HL-60/S4 treated with retinoic acid at 250 ng/mL for 4 days and 3 days (cell line): ENCODE results near the gene SRGN.

Source experiments
- in situ Hi-C: fragments of 300-500 bp; cut with MboI; formaldehyde crosslinking; loops from 2 replicates; pipeline ENCODE4 v1.7.0; 2022; ENCODE audit warnings: low sequenced_read_pairs

The SRGN gene

DNA sequence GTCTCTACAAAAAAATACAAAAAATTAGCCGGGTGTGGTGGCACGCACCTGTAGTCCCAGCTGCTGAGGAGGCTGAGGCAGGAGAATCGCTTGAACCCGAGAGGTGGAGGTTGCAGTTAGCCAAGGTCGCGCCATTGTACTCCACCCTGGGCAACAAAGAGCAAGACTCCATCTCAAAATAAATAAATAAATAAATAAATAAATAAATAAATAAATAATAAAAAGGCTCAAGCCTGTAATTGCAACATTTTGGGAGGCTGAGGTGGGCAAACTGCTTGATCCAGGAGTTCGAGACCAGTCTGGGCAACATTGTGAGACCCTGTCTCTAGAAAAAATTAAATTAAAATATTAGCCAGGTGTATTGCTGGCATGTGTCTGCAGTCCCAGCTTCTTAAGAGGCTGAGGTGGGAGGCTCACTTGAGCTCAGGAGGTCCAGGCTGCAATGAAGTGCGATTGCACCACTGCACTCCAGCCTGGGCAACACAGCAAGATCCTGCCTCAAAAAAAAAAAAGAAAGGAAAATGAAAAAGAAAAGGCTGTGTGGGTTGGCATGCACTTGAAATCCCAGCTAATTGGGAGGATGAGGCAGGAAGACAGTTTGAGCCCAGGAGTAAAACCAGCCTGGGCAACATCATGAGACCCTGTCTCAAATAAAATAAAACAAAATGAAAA, 27.6 kb upstream of the SRGN start:
- in situ Hi-C loops = no loop called here

DNA sequence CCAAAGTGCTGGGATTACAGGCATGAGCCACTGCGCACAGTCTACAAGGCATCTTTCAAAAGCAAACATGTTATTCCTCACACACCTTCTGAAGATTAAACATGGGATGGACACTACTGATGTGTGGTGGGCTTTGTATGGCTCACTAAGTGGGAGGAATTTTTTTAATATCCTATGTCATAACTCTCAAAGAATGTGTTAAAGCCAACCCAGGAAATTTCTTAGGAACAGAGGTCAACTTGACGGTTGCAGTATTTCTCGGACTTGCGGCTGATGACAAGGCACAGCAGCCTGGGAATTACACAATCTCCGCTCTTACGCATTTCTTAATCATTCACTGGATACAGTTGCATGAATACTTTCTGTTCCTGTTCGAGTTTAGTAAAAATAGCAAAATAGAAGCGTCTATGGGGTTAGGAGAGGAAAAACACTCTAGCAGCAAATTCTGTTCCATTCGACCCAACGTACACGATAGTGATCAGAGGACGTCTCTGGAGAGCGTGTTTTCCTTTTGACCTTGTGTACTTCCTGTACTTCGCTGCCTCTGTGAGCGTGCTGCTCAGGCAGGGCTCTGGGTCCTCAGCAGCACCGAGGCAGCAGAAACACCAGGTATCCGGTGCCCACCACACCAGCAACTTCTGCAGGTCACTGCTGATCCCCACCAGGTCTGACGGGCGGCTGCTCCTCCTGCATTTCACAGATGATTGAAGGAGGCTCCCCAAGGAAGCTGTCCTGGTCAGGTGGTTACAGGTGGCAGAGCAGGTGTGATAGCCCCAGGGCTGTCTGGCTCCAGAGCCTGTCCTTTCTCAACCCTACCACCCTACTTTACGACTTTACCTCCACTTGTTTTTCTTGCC, 26.4 kb upstream of the SRGN start:
- in situ Hi-C loops = no loop called here

- in situ Hi-C loops = no loop called here
These were observed 25.0 kb upstream of the SRGN start for GRCh38 chr10:69062901-69063300.

GRCh38 chr10:69064762-69065328, 23.1 kb upstream of the SRGN start:
- in situ Hi-C loops = no loop called here

- in situ Hi-C loops = no loop called here
These were observed 22.2 kb upstream of the SRGN start for GRCh38 chr10:69065406-69066361.

- in situ Hi-C loops = no loop called here
These were observed 20.7 kb upstream of the SRGN start for GRCh38 chr10:69067189-69067588.

GRCh38 chr10:69068549-69068948, 19.4 kb upstream of the SRGN start:
- in situ Hi-C loops = no loop called here

DNA sequence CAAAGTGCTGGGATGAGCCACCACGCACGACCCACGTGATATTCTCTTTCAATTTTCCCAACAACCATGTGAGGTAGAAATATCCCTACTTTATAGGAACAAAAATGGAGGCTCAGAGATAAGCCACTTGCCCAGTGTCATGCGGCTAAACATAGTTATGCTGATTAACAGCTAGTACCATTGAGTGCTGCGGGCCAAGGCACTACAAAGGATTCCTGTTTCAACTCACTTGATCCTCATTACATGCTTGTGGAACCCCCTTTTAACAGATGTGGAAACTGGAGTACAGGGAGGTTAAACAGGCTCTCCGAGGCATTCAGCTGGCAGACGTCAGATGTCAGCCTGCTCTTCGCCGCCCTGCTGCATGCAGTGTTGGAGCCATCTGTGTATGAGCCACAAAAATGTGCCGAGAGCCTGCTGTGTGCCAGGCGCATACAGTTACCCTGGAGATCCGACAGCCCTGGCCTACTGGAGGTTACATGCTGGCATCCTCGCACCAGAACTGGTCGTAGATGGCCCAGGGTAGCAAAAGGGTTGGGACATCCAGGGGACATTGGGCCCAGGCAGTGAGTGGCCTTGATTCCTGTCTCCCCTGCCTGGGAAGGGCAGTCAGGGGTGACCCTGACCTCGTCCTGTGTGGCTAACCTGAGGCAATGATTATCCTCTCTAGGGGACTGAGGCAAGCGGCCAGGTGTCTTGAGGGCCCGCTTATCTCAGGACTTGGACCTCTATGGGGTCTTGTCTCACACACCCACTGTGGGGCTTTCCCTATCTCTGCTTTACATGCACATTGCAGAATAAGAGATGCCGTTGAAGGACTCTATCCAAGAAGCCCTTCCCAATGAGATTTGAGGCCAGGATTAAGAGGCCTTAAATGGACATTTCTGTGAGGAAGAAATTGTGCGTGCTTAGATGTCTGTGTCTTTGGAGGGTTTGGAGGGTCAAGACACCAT, 18.5 kb upstream of the SRGN start:
- in situ Hi-C loops = no loop called here

- in situ Hi-C loops = no loop called here
These were observed 17.0 kb upstream of the SRGN start for GRCh38 chr10:69070951-69071350.

GRCh38 chr10:69071610-69072009, 16.3 kb upstream of the SRGN start:
- in situ Hi-C loops = no loop called here

DNA sequence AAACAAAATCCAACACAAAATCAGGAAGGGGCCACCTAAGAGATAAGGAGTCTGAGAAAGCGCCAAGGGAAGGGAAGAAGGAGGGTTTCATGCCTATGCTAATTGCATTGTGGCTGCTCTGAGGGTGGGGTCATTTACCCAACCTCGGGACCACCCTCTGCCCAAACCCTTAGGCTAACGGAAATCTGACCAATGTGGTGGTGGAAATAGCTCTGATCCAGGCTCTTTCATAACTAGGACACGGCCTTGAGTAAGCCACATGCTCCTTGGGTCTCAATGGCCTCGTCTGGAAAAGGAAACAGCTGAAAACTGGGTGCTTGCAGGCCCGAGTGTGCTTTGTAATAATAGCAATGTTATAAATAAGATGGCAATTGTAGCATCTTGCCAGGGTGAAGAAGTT, 14.9 kb upstream of the SRGN start:
- in situ Hi-C loops = no loop called here

DNA sequence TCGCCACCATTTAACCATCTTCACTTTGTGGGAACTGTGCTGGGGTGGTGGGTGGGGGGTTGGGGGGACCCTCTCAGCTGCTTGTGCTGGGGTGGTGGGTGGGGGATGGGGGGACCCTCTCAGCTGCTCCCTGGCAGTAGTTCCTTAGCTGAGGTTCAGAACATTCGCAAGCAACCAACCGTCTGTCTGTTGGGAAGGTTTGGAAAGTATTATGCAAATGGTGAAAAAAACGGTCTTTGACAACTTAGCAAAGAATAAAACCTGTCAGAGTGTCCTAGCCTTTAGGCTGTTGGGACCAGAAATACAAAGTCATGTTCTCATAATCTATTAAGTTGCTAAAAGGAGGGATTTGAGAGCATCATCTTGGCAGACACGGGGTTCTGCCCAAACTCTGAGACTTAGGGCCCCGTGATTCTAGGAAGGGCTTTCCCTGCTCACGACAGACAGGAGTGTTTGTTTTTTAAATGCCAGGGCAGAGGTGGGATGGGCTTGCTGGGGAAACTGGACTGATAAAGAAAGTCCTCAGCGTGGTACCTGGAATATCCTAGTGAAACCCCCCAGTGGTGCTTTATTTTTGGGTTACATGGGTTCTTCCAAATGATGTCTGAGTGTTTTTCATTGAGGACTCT, 14.1 kb upstream of the SRGN start:
- in situ Hi-C loops = no loop called here

DNA sequence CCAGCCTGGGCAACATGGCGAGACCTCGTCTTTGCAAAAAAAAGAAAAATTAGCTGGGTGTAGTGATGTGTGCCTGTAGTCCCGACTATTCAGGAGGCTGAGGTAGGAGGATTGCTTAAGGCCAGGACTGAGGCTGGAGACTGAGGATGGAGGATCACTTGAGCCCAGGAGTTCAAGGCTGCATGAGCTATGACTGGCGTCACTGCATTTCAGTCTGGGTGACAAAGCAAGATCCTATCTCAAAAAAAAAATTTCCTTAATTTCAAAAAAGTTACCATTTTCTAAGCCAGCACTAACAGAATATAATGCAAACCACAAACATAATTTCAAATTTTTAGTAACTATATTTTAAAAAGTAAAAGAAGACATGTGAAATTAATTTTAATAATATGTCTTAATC, 13.4 kb upstream of the SRGN start:
- in situ Hi-C loops = no loop called here

DNA sequence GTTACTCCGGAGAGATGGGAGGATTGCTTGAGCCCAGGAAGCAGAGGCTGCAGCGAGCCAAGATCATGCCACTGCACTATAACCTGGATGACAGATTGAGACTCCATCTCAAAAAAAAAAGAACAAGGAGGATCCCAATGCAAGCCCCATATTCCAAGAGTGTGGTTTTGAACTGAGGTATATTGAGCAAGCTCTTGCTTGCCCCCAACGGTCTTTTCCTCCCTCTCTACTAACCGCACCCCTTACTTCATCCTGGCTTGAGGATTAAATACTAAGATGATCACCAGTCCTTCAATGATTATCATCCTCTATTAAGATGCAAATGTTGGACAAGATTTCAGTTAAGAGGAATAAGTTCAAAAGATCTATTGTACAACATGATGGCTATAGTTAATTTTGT, 12.5 kb upstream of the SRGN start:
- in situ Hi-C loops = no loop called here

DNA sequence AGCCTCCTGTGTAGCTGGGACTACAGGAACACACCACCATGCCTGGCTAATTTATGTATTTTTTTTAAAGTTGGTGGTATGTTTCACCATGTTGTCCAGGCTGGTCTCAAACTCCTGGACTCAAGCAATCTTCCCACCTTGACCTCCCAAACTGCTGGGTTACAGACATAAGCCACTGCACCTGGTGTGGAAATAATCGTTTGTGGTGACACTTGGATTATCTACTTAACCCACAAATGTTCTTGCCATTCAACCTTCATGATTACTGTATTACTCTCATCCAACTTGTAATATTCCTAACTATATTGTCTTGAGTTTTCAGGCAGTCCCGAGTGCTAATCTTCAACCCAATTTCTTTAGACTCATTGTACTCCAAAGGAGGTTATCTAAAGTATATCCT, 9.6 kb upstream of the SRGN start:
- in situ Hi-C loops = no loop called here

- in situ Hi-C loops = no loop called here
These were observed 7.7 kb upstream of the SRGN start for GRCh38 chr10:69080226-69080625.

DNA sequence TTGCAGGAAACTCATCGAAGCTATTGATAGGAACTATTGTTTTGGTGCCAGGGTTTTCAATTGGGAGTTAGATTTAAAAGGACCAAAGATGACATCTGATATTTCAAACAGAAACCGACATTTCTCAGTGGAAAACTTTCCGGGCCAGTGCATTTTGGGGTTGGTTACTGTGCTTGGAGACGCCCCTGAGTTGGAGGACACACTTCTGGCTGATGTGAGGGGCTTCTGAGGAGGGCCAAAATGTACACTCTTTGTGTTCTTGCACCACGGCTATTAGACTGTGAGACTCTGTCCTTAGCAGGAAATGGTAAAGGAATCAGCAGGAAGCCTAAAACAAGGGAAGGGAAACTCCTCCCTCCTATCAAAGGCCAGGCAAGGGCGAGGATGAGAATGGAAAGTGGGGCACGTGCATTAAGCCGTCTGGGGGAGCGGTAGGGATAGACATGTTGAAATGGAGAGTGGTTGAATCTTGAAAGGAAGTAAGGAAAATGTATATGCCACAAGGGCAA, 1.8 kb upstream of the SRGN start:
- in situ Hi-C loops = no loop called here

- in situ Hi-C loops = no loop called here
These were observed 517 bp downstream of the SRGN start for GRCh38 chr10:69088471-69088769.

GRCh38 chr10:69088801-69089501, 1.0 kb downstream of the SRGN start:
- in situ Hi-C loops = no loop called here
